ENCODE measurements around the gene TSPEAR. TPM values are rescaled to one million over a fixed set of nuclear protein-coding genes. Genes with fewer than 3 reads are reported as not detected.

The TSPEAR gene
- total RNA-seq, 2 experiments from 2014 or later, result not detected

- H3K36me3 Mint-ChIP-seq (ENCODE audit: low read depth), result peaks cover 36% of the 10 kb centered on the region
- H3K4me1 Mint-ChIP-seq (ENCODE audit: low read depth), result peaks cover 52% of the 10 kb centered on the region
- peaks cover 14 to 28% of the 10 kb centered on the region in 2 experiments for H3K9me3 ChIP-seq (ENCODE audit: control insufficient read depth in 1 of 2, insufficient read depth in 1 of 2, low read length in 2 of 2)
- H3K36me3 ChIP-seq (ENCODE audit: insufficient read depth, low read length), result no peaks in the 10 kb centered on the region
- H3K27ac ChIP-seq (ENCODE audit: low read depth in 1 of 2, low read length in 2 of 2), result peak overlapping the region; percentile 73 to 75
- peaks cover 53% of the 10 kb centered on the region for H3K4me1 ChIP-seq (ENCODE audit: insufficient read depth, low read length)
- intact Hi-C loops (cut with DNase I, micrococcal nuclease), result loop anchor here in 1 of 2 experiments (5.0 kb wide), 1 partner anchor 112 kb away; no protein-coding TSS in a partner anchor
- peak overlapping the region; percentile 43 for H3K4me3 Mint-ChIP-seq
- H3K27ac Mint-ChIP-seq, result peak overlapping the region; percentile 92
- peak; percentile 14 for ATAC-seq (ENCODE audit: poor library complexity)
- POLR2A ChIA-PET, result interaction anchor here (1.8 to 2.1 kb wide), 3 partner anchors 8 to 52 kb away, joined by 7 to 40 read pairs (median 18); partner anchors contain the start of genes KRTAP12-2 and TSPEAR
- CTCF ChIA-PET, result no interaction called here
- DNase-seq, result peak in 6 of 14 experiments; percentile 7 to 82 (median 46)
- no peak overlapping the region for H3K4me3 ChIP-seq (ENCODE audit: low read length)
- H3K27me3 ChIP-seq (ENCODE audit: control insufficient read depth in 1 of 2, insufficient read depth in 2 of 2, low read length in 2 of 2), result no peaks in the 10 kb centered on the region
- no peaks in the 10 kb centered on the region for H3K27me3 Mint-ChIP-seq
- H3K9me3 Mint-ChIP-seq, result peaks cover 24% of the 10 kb centered on the region
- no peak for TF ChIP-seq CTCF (IDR thresholded peaks at IDR 0.05)
Measured at GRCh38 chr21:44658913-44659595, 52.3 kb downstream of the TSPEAR start.

- Mint-ChIP-seq H3K27me3 (no peaks in the 10 kb centered on the region), H3K4me3 (peak overlapping the region; percentile 43), H3K36me3 (ENCODE audit: low read depth) (peaks cover 41% of the 10 kb centered on the region), H3K4me1 (ENCODE audit: low read depth) (peaks cover 57% of the 10 kb centered on the region), H3K27ac (peak overlapping the region; percentile 92), H3K9me3 (peaks cover 25% of the 10 kb centered on the region)
- ATAC-seq (ENCODE audit: poor library complexity), result no peak
- ChIA-PET CTCF (interaction anchor here (0.9 kb wide), 1 partner anchor 60 kb away, joined by 3 read pairs; no protein-coding TSS in a partner anchor), POLR2A (interaction anchor here (1.2 to 2.1 kb wide), 7 partner anchors 9 to 215 kb away, joined by 4 to 40 read pairs (median 9); partner anchors contain the start of genes KRTAP12-2, PTTG1IP and TSPEAR)
- H3K4me1 ChIP-seq (ENCODE audit: insufficient read depth, low read length), result peaks cover 58% of the 10 kb centered on the region
- peak overlapping the region; percentile 73 to 75 for H3K27ac ChIP-seq (ENCODE audit: low read depth in 1 of 2, low read length in 2 of 2)
- no peaks in the 10 kb centered on the region for H3K36me3 ChIP-seq (ENCODE audit: insufficient read depth, low read length)
- no peaks in the 10 kb centered on the region for H3K27me3 ChIP-seq (ENCODE audit: control insufficient read depth in 1 of 2, insufficient read depth in 2 of 2, low read length in 2 of 2)
- TF ChIP-seq CTCF (IDR thresholded peaks at IDR 0.05), result no peak
- no peak overlapping the region for H3K4me3 ChIP-seq (ENCODE audit: low read length)
- intact Hi-C loops (cut with DNase I, micrococcal nuclease), result loop anchor here in 1 of 2 experiments (5.0 kb wide), 1 partner anchor 111 kb away; no protein-coding TSS in a partner anchor
- DNase-seq, result peak in 1 of 14 experiments; percentile 7
- peaks cover 14 to 33% of the 10 kb centered on the region in 2 experiments for H3K9me3 ChIP-seq (ENCODE audit: control insufficient read depth in 1 of 2, insufficient read depth in 1 of 2, low read length in 2 of 2)
Measured at GRCh38 chr21:44658541-44658910, 52.8 kb downstream of the TSPEAR start.

GRCh38 chr21:44657635-44658540 is 53.5 kb downstream of the TSPEAR start, which contains the start of gene KRTAP12-3:
Gene KRTAP12-3 (plus strand): TSS chr21:44657932. CDS start chr21:44657980, 48 bp downstream.
- peak within 1 kb of the TSS; percentile 92 for H3K27ac Mint-ChIP-seq
- H3K36me3 Mint-ChIP-seq (ENCODE audit: low read depth), result peaks cover 42% of the 10 kb centered on the region
- peak; percentile 66 for ATAC-seq (ENCODE audit: poor library complexity)
- ChIA-PET CTCF (interaction anchor here (0.9 kb wide), 1 partner anchor 59 kb away, joined by 3 read pairs; no protein-coding TSS in a partner anchor), POLR2A (interaction anchor here (0.6 to 2.1 kb wide), 22 partner anchors 9 to 422 kb away, joined by 3 to 40 read pairs (median 4); partner anchors contain the start of genes KRTAP12-2, PTTG1IP and TSPEAR)
- no peaks in the 10 kb centered on the region for H3K36me3 ChIP-seq (ENCODE audit: insufficient read depth, low read length)
- peak within 1 kb of the TSS; percentile 73 to 75 for H3K27ac ChIP-seq (ENCODE audit: low read depth in 1 of 2, low read length in 2 of 2)
- peaks cover 61% of the 10 kb centered on the region for H3K4me1 Mint-ChIP-seq (ENCODE audit: low read depth)
- H3K9me3 Mint-ChIP-seq, result peaks cover 25% of the 10 kb centered on the region
- peak within 1 kb of the TSS; percentile 43 for H3K4me3 Mint-ChIP-seq
- H3K27me3 Mint-ChIP-seq, result no peaks in the 10 kb centered on the region
- no peak for TF ChIP-seq CTCF (IDR thresholded peaks at IDR 0.05)
- no peaks in the 10 kb centered on the region for H3K27me3 ChIP-seq (ENCODE audit: control insufficient read depth in 1 of 2, insufficient read depth in 2 of 2, low read length in 2 of 2)
- intact Hi-C loops (cut with DNase I, micrococcal nuclease), result loop anchor here in 1 of 2 experiments (2.0 to 5.0 kb wide), 3 partner anchors 35 to 111 kb away; no protein-coding TSS in a partner anchor
- peaks cover 61% of the 10 kb centered on the region for H3K4me1 ChIP-seq (ENCODE audit: insufficient read depth, low read length)
- peak within 1 kb of the TSS; percentile 8 for H3K4me3 ChIP-seq (ENCODE audit: low read length)
- DNase-seq, result peak; percentile 33 to 94 (median 60)
- peaks cover 14 to 38% of the 10 kb centered on the region in 2 experiments for H3K9me3 ChIP-seq (ENCODE audit: control insufficient read depth in 1 of 2, insufficient read depth in 1 of 2, low read length in 2 of 2)
